SK-N-SH (cell line): Measurements from ENCODE around the gene STX2. TPM values are rescaled to one million over a fixed set of nuclear protein-coding genes. Genes with fewer than 3 reads are reported as not detected.

Source experiments
- CTCF ChIA-PET: fragments of 300-600, 350-600 bp; formaldehyde crosslinking; extraction: SDS; loops from one replicate; lab custom pipeline; 2021; lab: Yijun Ruan, JAX
- POLR2A ChIA-PET: fragments of 350-600 bp; sonication (Branson Sonifier 250); formaldehyde crosslinking; extraction: SDS; loops from one replicate; lab custom pipeline; 2020; ENCODE audit warnings: antibody characterized with exemption, inconsistent platforms; lab: Yijun Ruan, JAX
- DNase-seq: peaks from one replicate; pipeline ENCODE4 v3.0.0; 2012
- H2AFZ ChIP-seq: fragments of 200-600 bp; sonication (generic); 2 replicates; pipeline ENCODE4 v1.8.1; 2016; ENCODE audit warnings: antibody characterized with exemption, mild to moderate bottlenecking, low read depth
- H3F3A ChIP-seq: fragments of 200-600 bp; sonication (generic); replicated peaks from 2 replicates; pipeline ENCODE3; 2016; ENCODE audit warnings: antibody characterized with exemption, mild to moderate bottlenecking; ENCODE audit not compliant: insufficient read depth
- H3K27ac ChIP-seq, 2 experiments: fragments of 200-500 bp in 1 of 2; fragments of 200-600 bp in 1 of 2; sonication (Bioruptor generic) in 1 of 2; sonication (generic), shearing (Covaris generic) in 1 of 2; 2 replicates each; pipeline versions ENCODE4 v1.5.1 to v1.6.1; 2014 to 2016; ENCODE audit warnings: low read depth in 2 of 2, inconsistent platforms in 1 of 2, low read length in 1 of 2, mild to moderate bottlenecking in 1 of 2, mixed read lengths in 1 of 2
- H3K27me3 ChIP-seq: fragments of 200-600 bp; sonication (generic), shearing (Covaris generic); 2 replicates; pipeline ENCODE4 v1.6.1; 2016; ENCODE audit warnings: mixed run types; ENCODE audit not compliant: insufficient read depth
- H3K36me3 ChIP-seq, 2 experiments: fragments of 200-500 bp in 1 of 2; fragments of 200-600 bp in 1 of 2; sonication (Bioruptor generic) in 1 of 2; sonication (generic) in 1 of 2; replicated peaks in 1 of 2; 2 replicates each; pipeline versions ENCODE3 to v1.5.1; 2014 to 2016; ENCODE audit warnings: low read length in 1 of 2, mild to moderate bottlenecking in 1 of 2; ENCODE audit not compliant: insufficient read depth in 2 of 2, control insufficient read depth in 1 of 2
- H3K4me1 ChIP-seq, 2 experiments: fragments of 200-500 bp in 1 of 2; fragments of 200-600 bp in 1 of 2; sonication (Bioruptor generic) in 1 of 2; sonication (generic), shearing (Covaris generic) in 1 of 2; 2 replicates each; pipeline versions ENCODE4 v1.5.1 to v1.6.1; 2014 to 2016; ENCODE audit warnings: low read depth in 1 of 2, low read length in 1 of 2, mixed run types in 1 of 2; ENCODE audit not compliant: insufficient read depth in 2 of 2, control insufficient read depth in 1 of 2
- H3K4me2 ChIP-seq: fragments of 200-600 bp; sonication (generic), shearing (Covaris generic); 2 replicates; pipeline ENCODE4 v1.6.1; 2017; ENCODE audit warnings: mixed run types
- H3K4me3 ChIP-seq, 2 experiments: fragments of 200-500 bp in 1 of 2; fragments of 200-600 bp in 1 of 2; sonication (Bioruptor generic) in 1 of 2; sonication (generic), shearing (Covaris generic) in 1 of 2; 2 replicates each; pipeline versions ENCODE4 v1.5.1 to v1.8.1; 2014 to 2016; ENCODE audit warnings: low read depth in 2 of 2, inconsistent platforms in 1 of 2, low read length in 1 of 2, mild to moderate bottlenecking in 1 of 2, mixed read lengths in 1 of 2, moderate library complexity in 1 of 2
- H3K79me2 ChIP-seq: fragments of 200-600 bp; sonication (generic); 2 replicates; pipeline ENCODE4 v1.8.1; 2017; ENCODE audit warnings: mild to moderate bottlenecking; ENCODE audit not compliant: insufficient read depth
- H3K9ac ChIP-seq: fragments of 200-600 bp; sonication (generic); 2 replicates; pipeline ENCODE4 v1.6.1; 2017; ENCODE audit warnings: mixed run types
- H3K9me2 ChIP-seq: fragments of 200-600 bp; sonication (generic); 2 replicates; pipeline ENCODE4 v1.6.1; 2017; ENCODE audit warnings: mixed run types
- H3K9me3 ChIP-seq: fragments of 200-600 bp; sonication (generic); 2 replicates; pipeline ENCODE4 v1.6.1; 2017; ENCODE audit warnings: mixed run types, mild to moderate bottlenecking, moderate library complexity
- H4K20me1 ChIP-seq: fragments of 200-600 bp; sonication (generic); 2 replicates; pipeline ENCODE4 v1.6.1; 2017; ENCODE audit warnings: mild to moderate bottlenecking, mixed run types; ENCODE audit not compliant: insufficient read depth
- ELF1 ChIP-seq: IDR thresholded peaks from 2 replicates; pipeline ENCODE4 v1.4.0; 2012
- FOSL2 ChIP-seq: IDR thresholded peaks from 2 replicates; pipeline ENCODE4 v1.4.0; 2012; ENCODE audit warnings: low read depth, mild to moderate bottlenecking, moderate library complexity, borderline replicate concordance
- FOXJ3 ChIP-seq: sonication (generic); formaldehyde crosslinking; IDR thresholded peaks from 2 replicates; pipeline ENCODE4 v1.5.1; 2020; ENCODE audit warnings: mild to moderate bottlenecking, missing genetic modification reagents
- FOXM1 ChIP-seq: IDR thresholded peaks from 2 replicates; pipeline ENCODE4 v1.4.0; 2012; ENCODE audit warnings: low read depth, mild to moderate bottlenecking
- GABPA ChIP-seq: IDR thresholded peaks from 2 replicates; pipeline ENCODE4 v1.4.0; 2012; ENCODE audit warnings: low read depth, mild to moderate bottlenecking
- GATA2 ChIP-seq: sonication (generic); formaldehyde crosslinking; IDR thresholded peaks from 2 replicates; pipeline ENCODE4 v1.5.0; 2020; ENCODE audit warnings: mild to moderate bottlenecking, missing genetic modification reagents
- MEF2A ChIP-seq: IDR thresholded peaks from 2 replicates; pipeline ENCODE4 v1.4.0; 2012; ENCODE audit warnings: low read depth, borderline replicate concordance
- NRF1 ChIP-seq: IDR thresholded peaks from 2 replicates; pipeline ENCODE4 v1.6.1; 2012; ENCODE audit warnings: low read depth, mild to moderate bottlenecking, low read length
- POLR2AphosphoS5 ChIP-seq: IDR thresholded peaks from 2 replicates; pipeline ENCODE4 v1.6.1; 2012; ENCODE audit warnings: low read depth, low read length
- RCOR1 ChIP-seq: fragments of 150-350 bp; IDR thresholded peaks from 2 replicates; pipeline ENCODE4 v1.6.1; 2017; ENCODE audit warnings: antibody characterized with exemption, low read length
- REST ChIP-seq: IDR thresholded peaks from 2 replicates; pipeline ENCODE4 v1.6.1; 2012; ENCODE audit warnings: mild to moderate bottlenecking, low read depth, low read length, moderate library complexity
- RXRA ChIP-seq: IDR thresholded peaks from 2 replicates; pipeline ENCODE4 v1.4.0; 2012; ENCODE audit warnings: low read depth, mild to moderate bottlenecking, borderline replicate concordance
- SIN3A ChIP-seq: IDR thresholded peaks from 2 replicates; pipeline ENCODE4 v1.6.1; 2012; ENCODE audit warnings: low read depth, mild to moderate bottlenecking, low read length, moderate library complexity, borderline replicate concordance
- SMC3 ChIP-seq: IDR thresholded peaks from 2 replicates; pipeline ENCODE4 v1.6.1; 2012; ENCODE audit warnings: low read depth, low read length, improper control_type of control experiment
- TAF1 ChIP-seq: IDR thresholded peaks from 2 replicates; pipeline ENCODE4 v1.6.1; 2012; ENCODE audit warnings: low read depth, mild to moderate bottlenecking, low read length, moderate library complexity, borderline replicate concordance
- TEAD4 ChIP-seq: IDR thresholded peaks from 2 replicates; pipeline ENCODE4 v1.4.0; 2012; ENCODE audit warnings: mild to moderate bottlenecking, borderline replicate concordance; ENCODE audit not compliant: insufficient read depth
- YY1 ChIP-seq: IDR thresholded peaks from 2 replicates; pipeline ENCODE4 v1.4.0; 2012; ENCODE audit warnings: low read depth, mild to moderate bottlenecking
- WGBS: methylation state at CpG from one replicate; pipeline ENCODE4 v1.1.6; 2017; ENCODE audit warnings: low lambda C conversion rate; 5-methylcytosine and 5-hydroxymethylcytosine counted together
- polyA plus RNA-seq, 3 experiments: library from polyadenylated mRNA; depleted of rRNA; stranded (reverse); fragments of >200 nt; gene quantifications; 2 replicates each; pipeline ENCODE4 v1.2.3, GENCODE V29; 2012
- TF ChIP-seq, protein P1 (sequence below): IDR thresholded peaks from 2 replicates; pipeline ENCODE4 v1.4.0; 2012; ENCODE audit warnings: low read depth
- TF ChIP-seq, protein P2 (sequence below): fragments of 150-350 bp; IDR thresholded peaks from 2 replicates; pipeline ENCODE4 v1.6.1; 2017; ENCODE audit warnings: antibody characterized with exemption, low read length, low read depth, borderline replicate concordance
- TF ChIP-seq, protein P3 (sequence below): fragments of 200-600 bp; sonication (generic); IDR thresholded peaks from 2 replicates; pipeline ENCODE4 v1.6.1; 2017; ENCODE audit warnings: antibody characterized with exemption, mild to moderate bottlenecking, moderate library complexity

The STX2 gene
- polyA plus RNA-seq, 1 of the 3 experiments (the other 2 are of a cell fraction): 25.1 TPM

- Histone ChIP-seq H3K4me3 (no peak overlapping the region), H3K4me1 (no peaks in the 10 kb centered on the region; a peak in 1 of 4 replicates), H3K27ac (no peak overlapping the region), H3K27me3 (no peaks in the 10 kb centered on the region), H3K36me3 (peaks cover 39 to 61% of the 10 kb centered on the region in 2 experiments), H3K4me2 (no peak overlapping the region), H3K9ac (no peak overlapping the region), H3F3A (no peaks in the 10 kb centered on the region), H3K9me3 (no peaks in the 10 kb centered on the region), H3K9me2 (no peaks in the 10 kb centered on the region), H4K20me1 (no peaks in the 10 kb centered on the region), H2AFZ (no peak overlapping the region), H3K79me2 (0 out of 2 replicates have a peak, but pooled peaks cover 7% of the 10 kb centered on the region)
- no peak for TF ChIP-seq FOXM1
- TF ChIP-seq TAF1: no peak
- TF ChIP-seq SMC3: no peak
- no peak for TF ChIP-seq RXRA
- no peak for TF ChIP-seq POLR2AphosphoS5
- TF ChIP-seq ELF1: no peak
- no peak for TF ChIP-seq REST
- TF ChIP-seq, protein P1, sequence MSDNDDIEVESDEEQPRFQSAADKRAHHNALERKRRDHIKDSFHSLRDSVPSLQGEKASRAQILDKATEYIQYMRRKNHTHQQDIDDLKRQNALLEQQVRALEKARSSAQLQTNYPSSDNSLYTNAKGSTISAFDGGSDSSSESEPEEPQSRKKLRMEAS: no peak
- TF ChIP-seq NRF1: no peak
- TF ChIP-seq, protein P2, sequence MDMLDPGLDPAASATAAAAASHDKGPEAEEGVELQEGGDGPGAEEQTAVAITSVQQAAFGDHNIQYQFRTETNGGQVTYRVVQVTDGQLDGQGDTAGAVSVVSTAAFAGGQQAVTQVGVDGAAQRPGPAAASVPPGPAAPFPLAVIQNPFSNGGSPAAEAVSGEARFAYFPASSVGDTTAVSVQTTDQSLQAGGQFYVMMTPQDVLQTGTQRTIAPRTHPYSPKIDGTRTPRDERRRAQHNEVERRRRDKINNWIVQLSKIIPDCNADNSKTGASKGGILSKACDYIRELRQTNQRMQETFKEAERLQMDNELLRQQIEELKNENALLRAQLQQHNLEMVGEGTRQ: no peak
- TF ChIP-seq MEF2A: no peak
- TF ChIP-seq TEAD4: no peak
- no peak for TF ChIP-seq GATA2 (CRISPR knock-in tag)
- TF ChIP-seq FOXJ3 (CRISPR knock-in tag): no peak
- TF ChIP-seq RCOR1: no peak
- no peak for TF ChIP-seq SIN3A
- no peak for TF ChIP-seq FOSL2
- TF ChIP-seq YY1: no peak
- no peak for TF ChIP-seq GABPA
- TF ChIP-seq, protein P3, sequence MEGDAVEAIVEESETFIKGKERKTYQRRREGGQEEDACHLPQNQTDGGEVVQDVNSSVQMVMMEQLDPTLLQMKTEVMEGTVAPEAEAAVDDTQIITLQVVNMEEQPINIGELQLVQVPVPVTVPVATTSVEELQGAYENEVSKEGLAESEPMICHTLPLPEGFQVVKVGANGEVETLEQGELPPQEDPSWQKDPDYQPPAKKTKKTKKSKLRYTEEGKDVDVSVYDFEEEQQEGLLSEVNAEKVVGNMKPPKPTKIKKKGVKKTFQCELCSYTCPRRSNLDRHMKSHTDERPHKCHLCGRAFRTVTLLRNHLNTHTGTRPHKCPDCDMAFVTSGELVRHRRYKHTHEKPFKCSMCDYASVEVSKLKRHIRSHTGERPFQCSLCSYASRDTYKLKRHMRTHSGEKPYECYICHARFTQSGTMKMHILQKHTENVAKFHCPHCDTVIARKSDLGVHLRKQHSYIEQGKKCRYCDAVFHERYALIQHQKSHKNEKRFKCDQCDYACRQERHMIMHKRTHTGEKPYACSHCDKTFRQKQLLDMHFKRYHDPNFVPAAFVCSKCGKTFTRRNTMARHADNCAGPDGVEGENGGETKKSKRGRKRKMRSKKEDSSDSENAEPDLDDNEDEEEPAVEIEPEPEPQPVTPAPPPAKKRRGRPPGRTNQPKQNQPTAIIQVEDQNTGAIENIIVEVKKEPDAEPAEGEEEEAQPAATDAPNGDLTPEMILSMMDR: no peak
- ChIA-PET CTCF (interaction anchor here (1.6 kb wide), 1 partner anchor 19 kb away, joined by 5 read pairs; no protein-coding TSS in a partner anchor), POLR2A (no interaction called here)
- DNase-seq: no peak
- 97% methylated on average over 2 of the region's 2 CpGs for WGBS
Observed at GRCh38 chr12:130800312-130800711, 38.7 kb downstream of the STX2 start.
